Measurements from ENCODE around the gene P2RX4. TPM values are rescaled to one million over a fixed set of nuclear protein-coding genes. Genes with fewer than 3 reads are reported as not detected.
A peak's percentile ranks its signal among the peaks of the same experiment; 100 is the strongest.
"Not testable (repeated sequence)": the region's sequence is repeated elsewhere in the genome, so short reads cannot be mapped to it uniquely, and the experiment has no call there.

Gene P2RX4
- total RNA-seq, 1 donor from 2014 or later, result 4.3 TPM

DNA sequence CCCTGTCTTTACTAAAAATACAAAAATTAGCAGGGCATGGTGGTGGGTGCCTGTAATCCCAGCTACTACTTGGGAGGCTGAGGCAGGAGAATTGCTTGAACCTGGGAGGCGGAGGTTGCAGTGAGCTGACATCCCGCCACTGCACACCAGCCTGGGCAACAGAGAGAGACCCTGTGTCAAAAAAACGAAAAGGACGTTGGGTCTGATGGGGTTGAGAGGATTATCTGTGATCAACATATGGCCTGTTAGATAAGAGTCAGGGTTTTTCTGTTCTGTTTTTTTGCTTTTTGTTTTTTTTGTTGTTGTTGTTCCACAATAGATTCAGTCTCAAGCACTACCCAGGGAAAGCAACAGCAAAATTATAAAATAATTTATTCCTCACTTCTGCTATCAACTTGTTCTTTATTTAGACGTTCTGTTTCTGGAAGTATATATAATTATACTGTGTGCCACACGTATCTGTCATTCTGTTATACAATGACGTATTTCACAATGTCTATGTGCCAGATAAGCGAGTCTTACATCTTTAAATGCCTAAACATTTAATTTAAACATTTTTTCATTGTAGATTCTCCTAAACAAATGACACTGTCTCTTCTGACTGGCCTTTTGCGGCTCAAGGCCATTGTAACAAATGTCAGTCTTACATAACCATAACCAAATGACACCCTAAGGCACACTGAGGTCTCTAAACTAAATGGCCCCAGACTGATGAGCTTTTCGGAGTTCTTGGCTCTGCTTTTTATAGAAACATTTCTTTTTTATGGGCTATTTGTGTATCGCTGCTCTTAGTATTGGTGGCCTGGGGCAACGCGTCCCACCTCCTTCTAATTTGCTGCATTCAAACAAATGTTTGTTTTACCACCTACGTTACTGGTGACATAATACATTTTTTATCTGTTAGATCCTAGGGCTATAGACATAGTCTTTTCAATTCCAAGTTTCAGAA is 7.2 kb upstream of the P2RX4 start:
- Histone ChIP-seq H3K27me3 (no peaks in the 10 kb centered on the region), H3K9me3 (no peaks in the 10 kb centered on the region), H3K36me3 (no peaks in the 10 kb centered on the region), H3K4me3 (no peak overlapping the region), H3K4me1 (no peaks in the 10 kb centered on the region), H3K27ac (no peak overlapping the region)
- DNase-seq (ENCODE audit: low spot score in 2 of 2), result no peak
- intact Hi-C loops (cut with DNase I), result no loop called here
- TF ChIP-seq, protein P1, sequence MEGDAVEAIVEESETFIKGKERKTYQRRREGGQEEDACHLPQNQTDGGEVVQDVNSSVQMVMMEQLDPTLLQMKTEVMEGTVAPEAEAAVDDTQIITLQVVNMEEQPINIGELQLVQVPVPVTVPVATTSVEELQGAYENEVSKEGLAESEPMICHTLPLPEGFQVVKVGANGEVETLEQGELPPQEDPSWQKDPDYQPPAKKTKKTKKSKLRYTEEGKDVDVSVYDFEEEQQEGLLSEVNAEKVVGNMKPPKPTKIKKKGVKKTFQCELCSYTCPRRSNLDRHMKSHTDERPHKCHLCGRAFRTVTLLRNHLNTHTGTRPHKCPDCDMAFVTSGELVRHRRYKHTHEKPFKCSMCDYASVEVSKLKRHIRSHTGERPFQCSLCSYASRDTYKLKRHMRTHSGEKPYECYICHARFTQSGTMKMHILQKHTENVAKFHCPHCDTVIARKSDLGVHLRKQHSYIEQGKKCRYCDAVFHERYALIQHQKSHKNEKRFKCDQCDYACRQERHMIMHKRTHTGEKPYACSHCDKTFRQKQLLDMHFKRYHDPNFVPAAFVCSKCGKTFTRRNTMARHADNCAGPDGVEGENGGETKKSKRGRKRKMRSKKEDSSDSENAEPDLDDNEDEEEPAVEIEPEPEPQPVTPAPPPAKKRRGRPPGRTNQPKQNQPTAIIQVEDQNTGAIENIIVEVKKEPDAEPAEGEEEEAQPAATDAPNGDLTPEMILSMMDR (IDR thresholded peaks at IDR 0.05), result no peak

DNA sequence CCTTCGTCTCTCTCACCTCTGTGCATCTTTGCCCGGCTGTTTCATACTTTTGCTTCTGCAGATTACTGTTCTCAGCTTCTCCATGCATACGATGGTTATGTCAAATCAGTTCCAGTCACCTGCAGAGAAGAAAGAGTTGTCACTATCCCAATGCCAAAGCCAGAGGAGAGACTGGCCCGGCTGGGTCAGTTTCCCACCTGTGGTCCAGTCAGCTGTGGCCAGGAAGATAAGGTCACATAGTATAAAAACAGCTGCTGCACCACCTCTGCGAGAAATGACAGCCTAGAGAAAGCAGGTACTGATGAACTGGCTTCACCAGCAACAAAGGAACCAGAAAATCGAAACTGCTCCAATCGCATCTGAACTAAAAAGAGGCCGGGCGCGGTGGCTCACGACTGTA is 6.4 kb upstream of the P2RX4 start:
- Histone ChIP-seq H3K27ac (no peak overlapping the region), H3K9me3 (no peaks in the 10 kb centered on the region), H3K36me3 (no peaks in the 10 kb centered on the region), H3K4me1 (no peaks in the 10 kb centered on the region), H3K27me3 (no peaks in the 10 kb centered on the region), H3K4me3 (no peak overlapping the region)
- TF ChIP-seq, protein P1 (IDR thresholded peaks at IDR 0.05), result no peak
- DNase-seq (ENCODE audit: low spot score in 2 of 2), result no peak
- intact Hi-C loops (cut with DNase I), result no loop called here

DNA sequence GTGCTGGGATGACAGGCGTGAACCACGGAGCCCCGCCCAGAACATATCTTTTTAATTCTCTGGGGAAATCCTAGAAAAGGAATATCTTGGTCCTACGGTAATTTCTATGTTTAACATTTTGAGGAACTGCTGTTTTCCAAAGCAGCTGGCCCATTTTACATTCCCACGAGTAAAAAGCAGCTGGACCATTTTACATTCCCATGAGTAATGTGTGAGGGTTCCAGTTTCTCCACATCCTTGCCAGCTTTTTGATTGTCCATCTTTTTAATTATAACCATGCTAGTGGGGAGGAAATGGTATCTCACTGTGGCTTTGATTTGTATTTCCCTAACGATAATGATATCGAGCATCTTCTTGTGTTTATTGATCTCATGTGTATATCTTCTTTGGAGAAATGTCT is 4.4 kb upstream of the P2RX4 start:
- intact Hi-C loops (cut with DNase I), result no loop called here
- H3K27me3 ChIP-seq, result no peaks in the 10 kb centered on the region
- no peak overlapping the region for H3K27ac ChIP-seq
- no peaks in the 10 kb centered on the region for H3K9me3 ChIP-seq
- peaks cover 0 to under 1% of the 10 kb centered on the region in 2 donors for H3K4me1 ChIP-seq
- DNase-seq (ENCODE audit: low spot score in 2 of 2), result no peak
- no peaks in the 10 kb centered on the region for H3K36me3 ChIP-seq
- no peak overlapping the region for H3K4me3 ChIP-seq
- TF ChIP-seq, protein P1 (IDR thresholded peaks at IDR 0.05), result no peak

DNA sequence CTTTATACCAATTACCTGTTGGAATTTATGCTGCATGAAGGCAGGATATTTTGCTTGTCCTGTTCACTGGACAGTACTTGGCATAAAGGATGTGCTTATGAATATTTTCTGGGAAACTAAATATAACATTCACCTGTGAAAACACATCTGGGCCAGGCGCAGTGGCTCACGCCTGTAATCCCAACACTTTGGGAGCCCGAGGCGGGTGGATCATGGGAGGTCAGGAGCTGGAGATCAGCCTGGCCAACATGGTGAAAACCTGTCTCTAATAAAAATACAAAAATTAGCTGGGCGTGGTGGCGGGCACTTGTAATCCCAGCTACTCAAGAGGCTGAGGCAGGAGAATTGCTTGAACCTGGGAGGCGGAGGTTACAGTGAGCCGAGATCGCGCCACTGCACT is 1.4 kb upstream of the P2RX4 start:
- H3K4me1 ChIP-seq; H3K27ac ChIP-seq; H3K36me3 ChIP-seq; H3K4me3 ChIP-seq; H3K27me3 ChIP-seq; H3K9me3 ChIP-seq; DNase-seq (ENCODE audit: low spot score in 2 of 2); intact Hi-C loops (cut with DNase I): not testable (repeated sequence)

DNA sequence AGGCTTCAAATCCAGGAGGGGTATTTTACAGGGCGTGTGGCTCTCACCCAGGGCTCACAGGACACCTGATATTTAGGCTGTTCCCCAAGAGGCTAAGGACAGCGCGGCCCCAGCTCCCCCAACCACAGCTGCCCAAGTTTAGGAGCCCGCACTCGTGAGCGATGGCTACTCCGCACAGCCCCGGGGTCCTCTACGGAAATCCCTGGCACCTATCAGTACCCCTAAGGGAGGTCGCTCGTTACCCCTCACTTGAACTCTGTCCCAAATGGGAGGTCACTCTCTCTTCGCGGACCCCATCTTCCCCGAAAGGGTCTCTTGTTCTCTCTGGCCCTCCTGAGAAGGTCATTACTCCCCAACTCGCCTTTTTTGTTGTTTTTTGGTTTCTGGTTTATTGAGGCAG is 708 bp upstream of the P2RX4 start:
- Histone ChIP-seq H3K9me3 (no peaks in the 10 kb centered on the region), H3K4me1 (peaks cover 0 to 3% of the 10 kb centered on the region in 2 donors), H3K4me3 (peak overlapping the region in 1 of 2 donors; percentile 95), H3K36me3 (no peaks in the 10 kb centered on the region), H3K27me3 (no peaks in the 10 kb centered on the region), H3K27ac (peak overlapping the region; percentile 82 to 88)
- intact Hi-C loops (cut with DNase I), result no loop called here
- DNase-seq (ENCODE audit: low spot score in 2 of 2), result no peak
- TF ChIP-seq, protein P1 (IDR thresholded peaks at IDR 0.05), result no peak

DNA sequence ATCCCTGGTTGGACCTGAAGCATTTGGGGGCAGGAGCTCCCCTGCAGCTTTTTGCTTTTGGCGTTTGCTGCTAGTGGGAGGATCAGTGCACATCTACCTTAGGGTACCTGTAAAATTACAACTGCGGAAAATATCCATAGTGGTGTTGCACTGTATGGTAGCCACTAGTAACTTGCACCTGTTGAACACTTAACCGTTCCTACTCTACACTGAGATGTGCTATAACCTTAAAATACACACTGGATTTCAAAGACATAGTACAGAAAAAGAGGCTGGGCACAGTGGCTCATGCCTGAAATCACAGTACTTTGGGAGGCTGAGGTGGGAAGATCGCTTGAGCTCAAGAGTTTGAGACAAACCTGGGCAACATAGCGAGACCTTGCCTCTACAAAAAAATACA is 2.9 kb downstream of the P2RX4 start:
- no peaks in the 10 kb centered on the region for H3K27me3 ChIP-seq
- no peaks in the 10 kb centered on the region for H3K9me3 ChIP-seq
- TF ChIP-seq, protein P1 (IDR thresholded peaks at IDR 0.05), result no peak
- no peak overlapping the region for H3K4me3 ChIP-seq
- no peak for DNase-seq (ENCODE audit: low spot score in 2 of 2)
- H3K4me1 ChIP-seq, result peaks cover 0 to 6% of the 10 kb centered on the region in 2 donors
- H3K27ac ChIP-seq, result no peak overlapping the region
- H3K36me3 ChIP-seq, result peaks cover 2 to 7% of the 10 kb centered on the region in 2 donors
- intact Hi-C loops (cut with DNase I), result no loop called here

Data from ascending aorta (tissue), 2 donors.